GM12878 (cell line): ENCODE data around the gene LSM14B. TPM values are rescaled to one million over a fixed set of nuclear protein-coding genes. Genes with fewer than 3 reads are reported as not detected.

Source experiments
- ATF7 ChIP-seq: fragments of 450-650 bp; IDR thresholded peaks from 2 replicates; pipeline ENCODE4 v1.6.1; 2016; ENCODE audit warnings: low read depth, mild to moderate bottlenecking
- BCL11A ChIP-seq: IDR thresholded peaks from 2 replicates; pipeline ENCODE4 v1.6.1; 2011; ENCODE audit warnings: low read depth, low read length
- BRCA1 ChIP-seq: IDR thresholded peaks from 2 replicates; pipeline ENCODE4 v1.6.1; 2011; ENCODE audit warnings: low read depth, low read length, improper control_type of control experiment
- CEBPB ChIP-seq, 2 experiments: fragments of 150-350 bp in 1 of 2; IDR thresholded peaks; 2 replicates each; pipeline ENCODE4 v1.6.1; 2012 to 2014; ENCODE audit warnings: low read depth in 2 of 2, low read length in 2 of 2, borderline replicate concordance in 1 of 2, inconsistent platforms in 1 of 2
- CHD1 ChIP-seq: IDR thresholded peaks from 2 replicates; pipeline ENCODE4 v1.6.1; 2012; ENCODE audit warnings: low read depth, low read length, improper control_type of control experiment
- ETV6 ChIP-seq, 2 experiments: fragments of 450-650 bp in 1 of 2; IDR thresholded peaks in 1 of 2; conservative IDR thresholded peaks in 1 of 2; 2 replicates each; pipeline ENCODE4 v1.6.1; 2014; ENCODE audit warnings: antibody characterized with exemption in 1 of 2, borderline replicate concordance in 1 of 2, low read depth in 1 of 2, mild to moderate bottlenecking in 1 of 2, moderate library complexity in 1 of 2
- FOXK2 ChIP-seq: fragments of 450-650 bp; IDR thresholded peaks from 2 replicates; pipeline ENCODE4 v1.6.1; 2017; ENCODE audit warnings: mild to moderate bottlenecking, moderate library complexity
- GATAD2B ChIP-seq: fragments of 450-650 bp; conservative IDR thresholded peaks from 2 replicates; pipeline ENCODE4 v1.6.1; 2017; ENCODE audit warnings: low read depth, mild to moderate bottlenecking, moderate library complexity
- HDGF ChIP-seq: fragments of 450-650 bp; IDR thresholded peaks from 2 replicates; pipeline ENCODE4 v1.6.1; 2016; ENCODE audit warnings: antibody characterized with exemption
- IKZF2 ChIP-seq, 2 experiments: fragments of 450-650 bp; IDR thresholded peaks; 2 replicates each; pipeline ENCODE4 v1.6.1; 2017; ENCODE audit warnings: mild to moderate bottlenecking in 2 of 2, moderate library complexity in 2 of 2
- MTA2 ChIP-seq: fragments of 450-650 bp; IDR thresholded peaks from 2 replicates; pipeline ENCODE4 v1.6.1; 2016; ENCODE audit warnings: low read depth, mild to moderate bottlenecking, moderate library complexity
- NBN ChIP-seq: fragments of 450-650 bp; IDR thresholded peaks from 2 replicates; pipeline ENCODE4 v1.6.1; 2016
- NFIC ChIP-seq: IDR thresholded peaks from 2 replicates; pipeline ENCODE4 v1.6.1; 2012; ENCODE audit warnings: low read depth, mild to moderate bottlenecking, inconsistent platforms, low read length, moderate library complexity
- NFXL1 ChIP-seq: fragments of 450-650 bp; IDR thresholded peaks from 2 replicates; pipeline ENCODE4 v1.6.1; 2017; ENCODE audit warnings: antibody characterized with exemption, mild to moderate bottlenecking, borderline replicate concordance
- NRF1 ChIP-seq: conservative IDR thresholded peaks from 2 replicates; pipeline ENCODE4 v1.6.1; 2011; ENCODE audit warnings: mild to moderate bottlenecking, low read depth, low read length, improper control_type of control experiment
- POLR2AphosphoS5 ChIP-seq: IDR thresholded peaks from 2 replicates; pipeline ENCODE4 v1.6.1; 2011; ENCODE audit warnings: mild to moderate bottlenecking, low read length, inconsistent platforms
- RAD51 ChIP-seq: fragments of 450-650 bp; IDR thresholded peaks from 2 replicates; pipeline ENCODE4 v1.6.1; 2016; ENCODE audit warnings: moderate library complexity, mild to moderate bottlenecking, inconsistent platforms
- YY1 ChIP-seq: IDR thresholded peaks from 2 replicates; pipeline ENCODE4 v1.6.1; 2011; ENCODE audit warnings: low read depth, mild to moderate bottlenecking, low read length
- ZBTB11 ChIP-seq: fragments of 450-650 bp; formaldehyde crosslinking; IDR thresholded peaks from 2 replicates; pipeline ENCODE4 v1.5.0; 2022; ENCODE audit warnings: mild to moderate bottlenecking, missing genetic modification characterization
- ZNF207 ChIP-seq: fragments of 450-650 bp; IDR thresholded peaks from 2 replicates; pipeline ENCODE4 v1.6.1; 2014; ENCODE audit warnings: antibody characterized with exemption, mild to moderate bottlenecking, borderline replicate concordance
- ZNF217 ChIP-seq: fragments of 450-650 bp; IDR thresholded peaks from 2 replicates; pipeline ENCODE4 v1.6.1; 2017; ENCODE audit warnings: antibody characterized with exemption, mild to moderate bottlenecking
- ZNF24 ChIP-seq: fragments of 450-650 bp; IDR thresholded peaks from 2 replicates; pipeline ENCODE4 v1.6.1; 2017; ENCODE audit warnings: antibody characterized with exemption, mild to moderate bottlenecking
- ZNF274 ChIP-seq: IDR thresholded peaks from one replicate; pipeline ENCODE4 v1.8.0; 2011; ENCODE audit not compliant: insufficient read length, insufficient read depth
- polyA plus RNA-seq, 11 experiments: library from polyadenylated mRNA; depleted of rRNA in 4 of 11; unstranded in 6 of 11; stranded (reverse) in 5 of 11; fragments of >200 nt; fragmentation: Nextera tagmentation in 4 of 11; fragmentation: Illumina TruSeq in 1 of 11; extraction: Ambion mirVana in 4 of 11; extraction: Trizol in 1 of 11; gene quantifications; 1 replicate in 1 of 11; 2 replicates in 10 of 11; pipeline versions ENCODE4 v1.2.1 to v1.2.3, GENCODE V29; 2011 to 2016; ENCODE audit warnings: inconsistent platforms in 2 of 11, missing spikeins in 2 of 11, low read depth in 1 of 11
- total RNA-seq, 4 experiments: library from RNA; depleted of rRNA in 3 of 4; stranded (reverse); fragments of >200 nt in 3 of 4; fragmentation: Illumina TruSeq in 1 of 4; extraction: Trizol in 1 of 4; gene quantifications; 2 replicates each; pipeline versions ENCODE4 v1.2.1 to v1.2.3, GENCODE V29; 2013 to 2021
- TF ChIP-seq, protein P1 (sequence below): fragments of 450-650 bp; IDR thresholded peaks from 2 replicates; pipeline ENCODE4 v1.6.1; 2018; ENCODE audit warnings: mild to moderate bottlenecking, low read depth, moderate library complexity; ENCODE audit not compliant: partially characterized antibody
- TF ChIP-seq, protein P2 (sequence below): fragments of 450-650 bp; IDR thresholded peaks from 2 replicates; pipeline ENCODE4 v1.6.1; 2017; ENCODE audit warnings: antibody characterized with exemption, mild to moderate bottlenecking, moderate library complexity

LSM14B gene
- total and polyA plus RNA-seq, 10 of the 15 experiments (the other 5 are each of a cell fraction or from before 2014, with no cell fraction given) = 0.56 to 34.3 (median 15.6) TPM

DNA sequence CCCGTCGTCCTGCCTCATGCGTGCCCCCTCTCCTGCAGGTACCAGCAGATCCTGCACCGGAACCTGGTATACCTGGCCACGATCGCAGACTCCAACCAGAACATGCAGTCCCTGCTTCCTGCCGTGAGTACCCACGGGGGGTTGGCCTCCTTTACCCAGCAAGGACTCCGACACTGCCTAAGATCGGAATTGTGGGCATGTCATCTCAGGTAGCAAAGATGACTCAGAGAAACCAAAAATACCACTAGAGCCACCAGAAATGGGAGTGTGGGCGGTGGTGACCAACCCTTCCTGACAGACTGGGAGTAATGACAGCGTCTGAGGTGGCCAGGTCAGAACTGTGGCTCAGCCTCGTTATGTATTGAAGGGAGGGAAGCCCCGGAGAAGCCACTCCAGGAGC is 37.6 kb downstream of the LSM14B start (continued):
- TF ChIP-seq ZNF274 (no peak), ETV6 (conservative IDR thresholded peaks at IDR 0.05 in 1 of 2, IDR thresholded peaks at IDR 0.05 in 1 of 2; ENCODE audit: borderline replicate concordance in 1 of 2, low read depth in 1 of 2) (no peak), HDGF (no peak), MTA2 (no peak), NRF1 (no peak), ZNF24 (no peak), BRCA1 (no peak), NFIC (peak; percentile 60; the same call in 1 of the 2 replicates), CEBPB (IDR thresholded peaks at IDR 0.05; ENCODE audit: borderline replicate concordance in 1 of 2, low read depth in 2 of 2, low read length in 2 of 2) (no peak), POLR2AphosphoS5 (no peak), RAD51 (no peak), IKZF2 (IDR thresholded peaks at IDR 0.05) (0 out of 4 replicates have a peak, but pooled peaks have one; percentile 12 to 14), CHD1 (no peak), YY1 (no peak), NFXL1 (no peak), GATAD2B (no peak), ZNF207 (no peak), NBN (no peak), ZBTB11 (CRISPR knock-in tag) (no peak), FOXK2 (no peak), ATF7 (no peak), ZNF217 (no peak), BCL11A (peak; percentile 50; the same call in 1 of the 2 replicates)
- TF ChIP-seq, protein P1, sequence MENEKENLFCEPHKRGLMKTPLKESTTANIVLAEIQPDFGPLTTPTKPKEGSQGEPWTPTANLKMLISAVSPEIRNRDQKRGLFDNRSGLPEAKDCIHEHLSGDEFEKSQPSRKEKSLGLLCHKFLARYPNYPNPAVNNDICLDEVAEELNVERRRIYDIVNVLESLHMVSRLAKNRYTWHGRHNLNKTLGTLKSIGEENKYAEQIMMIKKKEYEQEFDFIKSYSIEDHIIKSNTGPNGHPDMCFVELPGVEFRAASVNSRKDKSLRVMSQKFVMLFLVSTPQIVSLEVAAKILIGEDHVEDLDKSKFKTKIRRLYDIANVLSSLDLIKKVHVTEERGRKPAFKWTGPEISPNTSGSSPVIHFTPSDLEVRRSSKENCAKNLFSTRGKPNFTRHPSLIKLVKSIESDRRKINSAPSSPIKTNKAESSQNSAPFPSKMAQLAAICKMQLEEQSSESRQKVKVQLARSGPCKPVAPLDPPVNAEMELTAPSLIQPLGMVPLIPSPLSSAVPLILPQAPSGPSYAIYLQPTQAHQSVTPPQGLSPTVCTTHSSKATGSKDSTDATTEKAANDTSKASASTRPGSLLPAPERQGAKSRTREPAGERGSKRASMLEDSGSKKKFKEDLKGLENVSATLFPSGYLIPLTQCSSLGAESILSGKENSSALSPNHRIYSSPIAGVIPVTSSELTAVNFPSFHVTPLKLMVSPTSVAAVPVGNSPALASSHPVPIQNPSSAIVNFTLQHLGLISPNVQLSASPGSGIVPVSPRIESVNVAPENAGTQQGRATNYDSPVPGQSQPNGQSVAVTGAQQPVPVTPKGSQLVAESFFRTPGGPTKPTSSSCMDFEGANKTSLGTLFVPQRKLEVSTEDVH = no peak
- TF ChIP-seq, protein P2, sequence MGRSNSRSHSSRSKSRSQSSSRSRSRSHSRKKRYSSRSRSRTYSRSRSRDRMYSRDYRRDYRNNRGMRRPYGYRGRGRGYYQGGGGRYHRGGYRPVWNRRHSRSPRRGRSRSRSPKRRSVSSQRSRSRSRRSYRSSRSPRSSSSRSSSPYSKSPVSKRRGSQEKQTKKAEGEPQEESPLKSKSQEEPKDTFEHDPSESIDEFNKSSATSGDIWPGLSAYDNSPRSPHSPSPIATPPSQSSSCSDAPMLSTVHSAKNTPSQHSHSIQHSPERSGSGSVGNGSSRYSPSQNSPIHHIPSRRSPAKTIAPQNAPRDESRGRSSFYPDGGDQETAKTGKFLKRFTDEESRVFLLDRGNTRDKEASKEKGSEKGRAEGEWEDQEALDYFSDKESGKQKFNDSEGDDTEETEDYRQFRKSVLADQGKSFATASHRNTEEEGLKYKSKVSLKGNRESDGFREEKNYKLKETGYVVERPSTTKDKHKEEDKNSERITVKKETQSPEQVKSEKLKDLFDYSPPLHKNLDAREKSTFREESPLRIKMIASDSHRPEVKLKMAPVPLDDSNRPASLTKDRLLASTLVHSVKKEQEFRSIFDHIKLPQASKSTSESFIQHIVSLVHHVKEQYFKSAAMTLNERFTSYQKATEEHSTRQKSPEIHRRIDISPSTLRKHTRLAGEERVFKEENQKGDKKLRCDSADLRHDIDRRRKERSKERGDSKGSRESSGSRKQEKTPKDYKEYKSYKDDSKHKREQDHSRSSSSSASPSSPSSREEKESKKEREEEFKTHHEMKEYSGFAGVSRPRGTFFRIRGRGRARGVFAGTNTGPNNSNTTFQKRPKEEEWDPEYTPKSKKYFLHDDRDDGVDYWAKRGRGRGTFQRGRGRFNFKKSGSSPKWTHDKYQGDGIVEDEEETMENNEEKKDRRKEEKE = no peak
